SK-MEL-5 (cell line): ENCODE data around the gene BID. TPM values are rescaled to one million over a fixed set of nuclear protein-coding genes. Genes with fewer than 3 reads are reported as not detected.

Source experiments
- DNase-seq: peaks from one replicate; pipeline ENCODE4 v3.0.0-alpha.2; 2016; ENCODE audit warnings: low read depth, low spot score
- in situ Hi-C: cut with HindIII; loops from 2 replicates; pipeline ENCODE4 v1.10.0; 2016; ENCODE audit warnings: low sequenced_read_pairs, high pct_unique_total_duplicates, low pct_unique_long_range_greater_than_20kb
- total RNA-seq: library from RNA; depleted of rRNA; stranded (reverse); fragments of >200 nt; shearing (Covaris generic); gene quantifications from 2 replicates; pipeline ENCODE4 v1.2.3, GENCODE V29; 2014

The BID gene
- total RNA-seq, 1 experiment from 2014 or later = 81.7 TPM

- in situ Hi-C loops = no loop called here
- DNase-seq = no peak
Measured at GRCh38 chr22:17729561-17729960, 44.7 kb downstream of the BID start.

GRCh38 chr22:17728786-17729185, 45.5 kb downstream of the BID start:
- DNase-seq = no peak
- in situ Hi-C loops = no loop called here

- peak; percentile 41 for DNase-seq
- in situ Hi-C loops = no loop called here
Measured at GRCh38 chr22:17726928-17727897, 47.1 kb downstream of the BID start.

GRCh38 chr22:17726006-17726927, 48.0 kb downstream of the BID start:
- in situ Hi-C loops = no loop called here
- no peak for DNase-seq

- in situ Hi-C loops = no loop called here
- DNase-seq = no peak
Measured at GRCh38 chr22:17725500-17725796, 48.8 kb downstream of the BID start.

- peak; percentile 89 for DNase-seq
- in situ Hi-C loops = no loop called here
Measured at GRCh38 chr22:17724678-17725499, 49.4 kb downstream of the BID start.

- DNase-seq = no peak
- in situ Hi-C loops = no loop called here
Measured at GRCh38 chr22:17724241-17724640, 50.0 kb downstream of the BID start.

- DNase-seq = no peak
- in situ Hi-C loops = no loop called here
Measured at GRCh38 chr22:17719911-17720310, 54.4 kb downstream of the BID start.

GRCh38 chr22:17717708-17718107, 56.6 kb downstream of the BID start:
- no peak for DNase-seq
- in situ Hi-C loops = no loop called here

GRCh38 chr22:17716529-17716928, 57.7 kb downstream of the BID start:
- in situ Hi-C loops = no loop called here

GRCh38 chr22:17712441-17712840, 61.8 kb downstream of the BID start:
- in situ Hi-C loops = no loop called here
- no peak for DNase-seq

More at GRCh38 chr22:17716529-17716928, 57.7 kb downstream of the BID start:
- no peak for DNase-seq

GRCh38 chr22:17710023-17710422, 64.2 kb downstream of the BID start:
- no peak for DNase-seq
- in situ Hi-C loops = no loop called here

GRCh38 chr22:17707526-17707925, 66.7 kb downstream of the BID start:
- peak; percentile 56 for DNase-seq
- in situ Hi-C loops = no loop called here

- in situ Hi-C loops = no loop called here
- no peak for DNase-seq
Measured at GRCh38 chr22:17706947-17707346, 67.3 kb downstream of the BID start.

- in situ Hi-C loops = no loop called here
Measured at GRCh38 chr22:17705951-17706900, 68.0 kb downstream of the BID start.

GRCh38 chr22:17705546-17705945, 68.7 kb downstream of the BID start:
- in situ Hi-C loops = no loop called here
- no peak for DNase-seq

More at GRCh38 chr22:17705951-17706900, 68.0 kb downstream of the BID start:
- peak; percentile 100 for DNase-seq

GRCh38 chr22:17703811-17704210, 70.5 kb downstream of the BID start:
- no peak for DNase-seq
- in situ Hi-C loops = no loop called here
